ENCODE measurements around the gene SLIT2.

The SLIT2 gene

DNA sequence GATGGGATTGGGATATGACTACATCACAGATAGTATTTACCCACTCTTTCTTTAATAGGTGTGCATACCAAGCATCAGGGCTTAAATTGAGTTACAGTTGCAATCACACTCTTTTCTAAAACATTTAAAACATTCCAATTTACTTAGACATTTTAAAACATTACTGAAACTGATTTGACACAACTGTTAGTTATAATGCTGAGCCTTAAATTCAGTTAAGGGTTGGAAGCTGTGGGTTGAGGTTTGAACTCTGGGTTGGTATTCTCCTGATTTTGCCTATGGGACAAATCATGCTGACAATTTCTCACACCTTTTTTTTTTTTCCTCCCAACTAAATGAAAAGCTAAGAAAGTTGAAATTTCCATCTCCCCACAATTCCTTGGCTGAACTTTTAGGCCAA lies 16.3 kb downstream of the SLIT2 start:
- no peaks in the 10 kb centered on the region for H3K27me3 ChIP-seq (ENCODE audit: insufficient read depth, low read length)
- no peaks in the 10 kb centered on the region for H3K9me3 ChIP-seq (ENCODE audit: insufficient read depth, low read depth, low read length)
- no peaks in the 10 kb centered on the region for H3K36me3 ChIP-seq (ENCODE audit: insufficient read depth, low read depth, low read length)
- H3K27ac ChIP-seq (ENCODE audit: low read length), result no peak overlapping the region
- H3K9ac ChIP-seq (ENCODE audit: low read depth, low read length), result no peak overlapping the region
- no peaks in the 10 kb centered on the region; the same call in 1 of the 2 replicates for H3K4me1 ChIP-seq (ENCODE audit: insufficient read depth, low read length)
- no peak overlapping the region for H3K4me3 ChIP-seq (ENCODE audit: low read length)

DNA sequence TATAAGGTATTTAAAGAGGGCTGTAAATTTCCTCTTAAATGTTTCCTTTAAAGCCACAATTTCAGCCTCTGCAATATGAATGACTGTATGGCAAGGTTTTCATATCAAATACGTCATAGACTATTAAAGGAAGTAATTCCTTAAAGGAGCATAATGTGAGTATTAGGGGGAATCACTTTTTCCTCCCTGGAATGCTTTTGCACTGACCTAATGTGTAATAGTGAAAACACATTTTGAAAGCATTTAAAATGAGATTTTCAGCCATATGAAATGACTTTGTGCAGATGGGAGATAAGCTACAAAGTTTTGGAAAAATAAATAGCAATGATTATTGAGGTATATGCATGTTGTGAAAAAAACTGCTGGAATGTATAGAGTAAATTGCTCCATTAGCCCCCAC lies 17.6 kb downstream of the SLIT2 start:
- no peak overlapping the region for H3K27ac ChIP-seq (ENCODE audit: low read length)

DNA sequence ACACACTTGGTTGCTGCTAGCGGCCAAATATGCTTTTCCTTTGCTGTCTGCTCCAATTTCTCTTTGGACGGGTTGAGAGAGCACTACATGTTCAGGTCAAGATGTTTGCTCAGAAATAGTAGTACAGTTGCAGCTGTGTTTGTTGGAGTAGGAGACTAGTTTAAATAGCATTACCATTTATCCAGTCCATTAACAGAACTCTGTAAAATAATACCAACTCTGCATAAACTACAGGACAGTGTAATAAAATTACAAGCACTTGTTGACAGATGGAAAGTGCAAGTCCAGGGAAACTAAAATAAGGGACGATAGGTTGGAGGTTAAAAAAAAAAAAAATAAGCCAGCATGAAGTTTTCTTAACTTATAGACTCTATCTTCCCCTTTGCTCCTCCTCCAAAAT lies 20.2 kb downstream of the SLIT2 start:
- Histone ChIP-seq H3K4me1 (ENCODE audit: insufficient read depth, low read length) (peaks cover 4% of the 10 kb centered on the region; the same call in 1 of the 2 replicates), H3K36me3 (ENCODE audit: insufficient read depth, low read depth, low read length) (no peaks in the 10 kb centered on the region), H3K9ac (ENCODE audit: low read depth, low read length) (no peak overlapping the region), H3K4me3 (ENCODE audit: low read length) (no peak overlapping the region), H3K27ac (ENCODE audit: low read length) (no peak overlapping the region), H3K27me3 (ENCODE audit: insufficient read depth, low read length) (no peaks in the 10 kb centered on the region), H3K9me3 (ENCODE audit: insufficient read depth, low read depth, low read length) (no peaks in the 10 kb centered on the region)

More for the DNA sequence above, 17.6 kb downstream of the SLIT2 start:
- H3K36me3 ChIP-seq (ENCODE audit: insufficient read depth, low read depth, low read length), result no peaks in the 10 kb centered on the region
- H3K9ac ChIP-seq (ENCODE audit: low read depth, low read length), result no peak overlapping the region
- no peak overlapping the region for H3K4me3 ChIP-seq (ENCODE audit: low read length)
- no peaks in the 10 kb centered on the region for H3K9me3 ChIP-seq (ENCODE audit: insufficient read depth, low read depth, low read length)
- no peaks in the 10 kb centered on the region; the same call in 1 of the 2 replicates for H3K4me1 ChIP-seq (ENCODE audit: insufficient read depth, low read length)
- H3K27me3 ChIP-seq (ENCODE audit: insufficient read depth, low read length), result no peaks in the 10 kb centered on the region

DNA sequence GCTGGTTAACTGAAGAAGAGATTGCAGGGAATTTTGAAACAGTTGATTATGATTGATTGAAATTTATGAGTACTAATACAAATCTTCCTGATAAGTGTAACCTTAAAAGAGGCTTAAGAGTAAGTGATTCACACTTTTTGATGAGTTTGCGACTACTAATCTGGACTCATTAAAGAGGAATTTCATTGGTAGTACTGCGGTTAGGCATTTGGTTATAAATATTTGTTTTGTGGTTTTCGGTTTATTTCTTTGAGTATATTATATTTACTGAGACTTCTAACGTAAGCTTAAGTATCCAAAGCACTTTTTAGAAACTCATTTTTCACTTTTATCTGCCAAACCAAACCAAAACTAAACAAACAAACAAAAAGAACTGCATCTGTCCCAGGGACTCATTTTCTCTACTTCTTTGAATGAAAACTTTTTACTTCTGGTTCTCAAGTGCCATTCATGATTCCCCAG lies 20.7 kb downstream of the SLIT2 start:
- no peaks in the 10 kb centered on the region for H3K36me3 ChIP-seq (ENCODE audit: insufficient read depth, low read depth, low read length)
- H3K27ac ChIP-seq (ENCODE audit: low read length), result no peak overlapping the region
- no peaks in the 10 kb centered on the region for H3K27me3 ChIP-seq (ENCODE audit: insufficient read depth, low read length)
- no peaks in the 10 kb centered on the region for H3K9me3 ChIP-seq (ENCODE audit: insufficient read depth, low read depth, low read length)
- H3K9ac ChIP-seq (ENCODE audit: low read depth, low read length), result no peak overlapping the region
- H3K4me3 ChIP-seq (ENCODE audit: low read length), result no peak overlapping the region
- H3K4me1 ChIP-seq (ENCODE audit: insufficient read depth, low read length), result peaks cover 4% of the 10 kb centered on the region; the same call in 1 of the 2 replicates

DNA sequence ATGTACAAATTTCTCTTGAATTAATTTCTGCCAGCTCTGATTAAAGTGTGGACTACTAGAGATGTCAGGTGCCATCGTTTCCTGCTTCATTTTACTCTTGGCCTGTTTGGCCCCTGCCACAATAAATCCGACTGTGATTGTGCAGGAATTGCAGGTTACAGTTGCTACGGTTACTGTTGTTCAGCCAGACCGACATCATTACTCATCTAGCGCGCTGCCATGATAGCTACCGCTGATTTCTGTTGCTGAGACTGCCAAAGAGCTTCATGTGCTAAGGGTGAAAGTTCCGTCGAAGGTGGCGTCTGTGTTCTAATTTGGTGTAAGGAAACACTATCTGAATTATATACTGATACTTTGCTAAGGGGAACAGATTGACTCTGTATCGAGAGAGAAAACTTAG lies 22.1 kb downstream of the SLIT2 start:
- H3K27me3 ChIP-seq (ENCODE audit: insufficient read depth, low read length), result no peaks in the 10 kb centered on the region
- no peak overlapping the region for H3K9ac ChIP-seq (ENCODE audit: low read depth, low read length)
- no peak overlapping the region for H3K4me3 ChIP-seq (ENCODE audit: low read length)
- H3K9me3 ChIP-seq (ENCODE audit: insufficient read depth, low read depth, low read length), result no peaks in the 10 kb centered on the region
- H3K27ac ChIP-seq (ENCODE audit: low read length), result no peak overlapping the region
- H3K4me1 ChIP-seq (ENCODE audit: insufficient read depth, low read length), result 0 out of 2 replicates have a peak, but pooled peaks cover 7% of the 10 kb centered on the region
- no peaks in the 10 kb centered on the region for H3K36me3 ChIP-seq (ENCODE audit: insufficient read depth, low read depth, low read length)

DNA sequence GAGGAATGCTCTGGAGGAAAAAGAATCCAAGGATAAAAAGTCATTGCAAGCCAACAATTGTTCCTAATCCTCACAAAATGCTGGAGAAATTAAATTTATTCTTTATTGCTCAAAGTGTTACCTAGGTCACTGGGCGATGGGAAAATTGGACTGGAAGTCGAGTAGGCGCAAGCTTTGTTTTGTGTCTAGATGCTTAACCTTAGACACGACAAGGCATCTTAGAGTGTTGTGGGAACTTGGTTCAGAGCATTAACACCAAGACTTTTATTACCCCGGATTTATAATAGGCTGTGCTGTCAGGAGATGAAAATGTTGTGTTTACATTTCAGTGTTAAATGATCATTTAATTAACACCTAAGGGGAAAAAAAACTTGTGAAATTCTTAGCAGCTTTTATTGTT lies 25.1 kb downstream of the SLIT2 start:
- Histone ChIP-seq H3K36me3 (ENCODE audit: insufficient read depth, low read depth, low read length) (no peaks in the 10 kb centered on the region), H3K4me3 (ENCODE audit: low read length) (no peak overlapping the region), H3K9ac (ENCODE audit: low read depth, low read length) (no peak overlapping the region), H3K27me3 (ENCODE audit: insufficient read depth, low read length) (no peaks in the 10 kb centered on the region), H3K9me3 (ENCODE audit: insufficient read depth, low read depth, low read length) (no peaks in the 10 kb centered on the region), H3K27ac (ENCODE audit: low read length) (no peak overlapping the region), H3K4me1 (ENCODE audit: insufficient read depth, low read length) (peaks cover 9% of the 10 kb centered on the region; the same call in 1 of the 2 replicates)

DNA sequence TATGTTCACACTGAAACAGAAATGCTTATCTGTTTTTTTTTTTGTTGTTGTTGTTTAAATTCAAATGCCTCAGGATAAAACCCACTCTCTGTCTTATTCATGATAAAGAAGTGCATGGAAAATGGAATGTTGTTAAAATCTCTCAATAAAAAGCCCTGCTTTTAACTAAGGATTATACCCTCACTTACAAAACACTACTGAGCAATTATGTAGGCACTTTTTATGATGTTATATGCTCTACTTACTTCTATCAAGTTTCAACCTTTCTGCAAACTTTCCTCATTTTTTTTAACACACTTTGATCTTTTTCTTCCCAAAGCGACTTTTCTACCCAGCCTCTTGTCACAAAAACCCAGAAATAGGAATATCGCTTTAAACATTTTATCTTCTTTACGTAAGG lies 26.5 kb downstream of the SLIT2 start:
- Histone ChIP-seq H3K36me3 (ENCODE audit: insufficient read depth, low read depth, low read length) (no peaks in the 10 kb centered on the region), H3K27ac (ENCODE audit: low read length) (no peak overlapping the region), H3K4me1 (ENCODE audit: insufficient read depth, low read length) (peaks cover 17% of the 10 kb centered on the region; the same call in 1 of the 2 replicates), H3K9ac (ENCODE audit: low read depth, low read length) (no peak overlapping the region), H3K9me3 (ENCODE audit: insufficient read depth, low read depth, low read length) (no peaks in the 10 kb centered on the region), H3K4me3 (ENCODE audit: low read length) (no peak overlapping the region), H3K27me3 (ENCODE audit: insufficient read depth, low read length) (no peaks in the 10 kb centered on the region)

DNA sequence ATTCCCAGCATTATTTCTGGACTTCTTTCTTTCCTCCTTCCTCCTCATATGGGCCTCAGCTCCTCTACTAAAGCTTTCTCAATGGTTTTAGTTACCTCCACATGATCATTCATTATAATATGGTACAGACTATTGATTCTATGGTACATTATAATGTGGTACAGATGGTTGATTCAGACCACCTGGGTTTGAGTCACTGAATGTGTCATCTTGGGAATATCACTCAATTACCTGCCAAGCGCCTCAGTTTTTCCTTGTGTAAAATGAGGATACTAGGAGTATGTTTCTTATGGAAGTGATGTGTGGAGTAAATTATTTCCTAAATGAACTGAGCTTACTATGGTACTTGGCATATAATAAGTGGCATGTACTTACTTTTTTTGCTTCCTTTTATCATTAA lies 27.7 kb downstream of the SLIT2 start:
- no peaks in the 10 kb centered on the region for H3K36me3 ChIP-seq (ENCODE audit: insufficient read depth, low read depth, low read length)

DNA sequence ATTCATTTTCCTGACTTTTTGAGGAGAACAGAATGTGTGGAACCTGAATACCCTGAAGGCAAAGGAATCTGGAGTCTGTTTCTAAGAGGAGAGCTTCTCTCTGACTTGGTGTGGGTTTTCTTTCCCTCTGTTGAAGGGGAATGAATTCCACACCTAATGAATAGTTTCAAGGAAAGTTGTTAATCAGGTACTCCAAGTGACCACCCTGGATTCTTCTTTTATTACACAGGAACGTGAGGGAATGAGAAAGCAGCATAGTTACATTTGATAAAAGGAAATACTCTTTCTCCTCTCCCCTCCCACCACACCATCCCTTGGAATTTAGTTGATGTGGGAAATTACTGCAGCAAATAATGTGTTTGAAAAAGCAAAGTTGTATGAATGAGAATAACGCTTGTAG lies 29.7 kb downstream of the SLIT2 start:
- Histone ChIP-seq H3K9ac (ENCODE audit: low read depth, low read length) (no peak overlapping the region), H3K4me1 (ENCODE audit: insufficient read depth, low read length) (peaks cover 26% of the 10 kb centered on the region; the same call in 1 of the 2 replicates), H3K4me3 (ENCODE audit: low read length) (no peak overlapping the region), H3K36me3 (ENCODE audit: insufficient read depth, low read depth, low read length) (no peaks in the 10 kb centered on the region), H3K9me3 (ENCODE audit: insufficient read depth, low read depth, low read length) (no peaks in the 10 kb centered on the region), H3K27me3 (ENCODE audit: insufficient read depth, low read length) (no peaks in the 10 kb centered on the region), H3K27ac (ENCODE audit: low read length) (no peak overlapping the region)

More for the DNA sequence above, 27.7 kb downstream of the SLIT2 start:
- Histone ChIP-seq H3K27ac (ENCODE audit: low read length) (no peak overlapping the region), H3K9me3 (ENCODE audit: insufficient read depth, low read depth, low read length) (no peaks in the 10 kb centered on the region), H3K4me3 (ENCODE audit: low read length) (no peak overlapping the region), H3K27me3 (ENCODE audit: insufficient read depth, low read length) (no peaks in the 10 kb centered on the region), H3K4me1 (ENCODE audit: insufficient read depth, low read length) (peaks cover 28% of the 10 kb centered on the region; the same call in 1 of the 2 replicates), H3K9ac (ENCODE audit: low read depth, low read length) (no peak overlapping the region)

DNA sequence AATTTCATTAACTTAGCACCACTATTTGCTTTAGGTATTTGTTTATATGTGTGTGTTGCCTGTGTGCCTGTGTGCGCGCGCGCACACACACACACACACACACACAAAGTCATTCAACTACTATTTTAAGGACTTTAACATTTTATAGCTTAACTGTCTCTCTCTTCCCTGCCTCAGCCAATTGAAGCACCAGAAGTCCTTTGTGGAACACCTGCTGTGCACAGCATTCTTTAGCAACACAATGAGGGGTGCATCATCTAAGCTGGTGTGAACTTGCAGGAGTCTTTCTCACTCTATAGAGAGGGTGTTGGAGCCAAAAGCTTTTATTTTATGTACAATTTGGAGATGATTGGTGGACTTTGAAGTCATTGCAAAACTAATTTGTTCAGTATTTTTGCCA lies 31.3 kb downstream of the SLIT2 start:
- no peaks in the 10 kb centered on the region for H3K36me3 ChIP-seq (ENCODE audit: insufficient read depth, low read depth, low read length)
- H3K4me1 ChIP-seq (ENCODE audit: insufficient read depth, low read length), result peaks cover 32% of the 10 kb centered on the region; the same call in 1 of the 2 replicates
- 0 out of 2 replicates have a peak overlapping the region, but pooled peaks have one; percentile 5 for H3K4me3 ChIP-seq (ENCODE audit: low read length)
- H3K27ac ChIP-seq (ENCODE audit: low read length), result no peak overlapping the region
- H3K9ac ChIP-seq (ENCODE audit: low read depth, low read length), result no peak overlapping the region
- H3K9me3 ChIP-seq (ENCODE audit: insufficient read depth, low read depth, low read length), result no peaks in the 10 kb centered on the region
- no peaks in the 10 kb centered on the region for H3K27me3 ChIP-seq (ENCODE audit: insufficient read depth, low read length)

DNA sequence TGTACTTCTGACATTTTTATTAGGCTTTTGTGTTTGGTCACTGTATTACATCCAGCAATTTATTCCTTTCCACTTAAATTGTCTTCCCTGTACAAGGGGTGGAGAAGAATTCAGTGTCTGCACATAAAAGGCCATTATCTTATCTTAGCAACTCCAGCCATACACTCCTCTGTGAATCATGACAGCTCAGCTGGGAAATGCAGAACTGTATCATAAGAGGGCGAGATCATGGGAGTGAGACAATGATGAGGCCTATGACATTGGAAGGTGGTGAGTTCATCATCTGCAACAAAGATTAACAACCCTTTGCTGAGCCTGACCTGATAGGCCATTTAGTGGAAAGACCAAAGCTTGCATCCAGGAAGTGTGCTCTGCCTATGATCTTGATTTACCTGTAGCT lies 33.3 kb downstream of the SLIT2 start:
- H3K9ac ChIP-seq (ENCODE audit: low read depth, low read length), result no peak overlapping the region
- H3K4me1 ChIP-seq (ENCODE audit: insufficient read depth, low read length), result peaks cover 30% of the 10 kb centered on the region; the same call in 1 of the 2 replicates
- no peaks in the 10 kb centered on the region for H3K27me3 ChIP-seq (ENCODE audit: insufficient read depth, low read length)
- no peaks in the 10 kb centered on the region for H3K36me3 ChIP-seq (ENCODE audit: insufficient read depth, low read depth, low read length)
- H3K27ac ChIP-seq (ENCODE audit: low read length), result no peak overlapping the region
- H3K9me3 ChIP-seq (ENCODE audit: insufficient read depth, low read depth, low read length), result no peaks in the 10 kb centered on the region
- H3K4me3 ChIP-seq (ENCODE audit: low read length), result no peak overlapping the region

DNA sequence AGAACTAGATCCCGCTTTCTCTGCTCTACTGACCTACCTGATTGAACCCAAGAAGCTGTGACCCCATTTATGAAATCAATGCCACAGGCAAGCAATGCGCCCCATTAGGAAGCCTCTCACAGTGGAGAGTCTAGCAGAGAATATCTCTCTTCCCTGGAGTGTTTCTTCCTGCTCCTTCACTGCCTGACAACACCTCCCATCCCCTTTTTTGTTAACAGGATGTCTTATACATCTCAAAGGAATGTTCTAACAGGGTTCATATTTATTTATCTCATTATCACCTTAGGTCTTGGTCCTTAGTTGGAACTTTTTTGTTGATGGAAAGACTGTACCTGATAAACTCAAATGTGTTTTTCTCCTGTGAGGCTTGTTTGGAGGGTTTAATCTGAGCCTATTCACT lies 35.5 kb downstream of the SLIT2 start:
- Histone ChIP-seq H3K36me3 (ENCODE audit: insufficient read depth, low read depth, low read length) (no peaks in the 10 kb centered on the region), H3K27ac (ENCODE audit: low read length) (no peak overlapping the region), H3K4me3 (ENCODE audit: low read length) (no peak overlapping the region), H3K4me1 (ENCODE audit: insufficient read depth, low read length) (peaks cover 25% of the 10 kb centered on the region; the same call in 1 of the 2 replicates), H3K9ac (ENCODE audit: low read depth, low read length) (no peak overlapping the region), H3K9me3 (ENCODE audit: insufficient read depth, low read depth, low read length) (no peaks in the 10 kb centered on the region), H3K27me3 (ENCODE audit: insufficient read depth, low read length) (no peaks in the 10 kb centered on the region)

Data from iPS-20b (cell line).